CD4-positive, alpha-beta T cell treated with Interleukin-4 for 4 hours (primary cell): Measurements from ENCODE around the gene MKRN3.

Source experiments
- DNase-seq: peaks from one replicate; pipeline ENCODE4 v3.0.0-alpha.2; 2020

The MKRN3 gene

GRCh38 chr15:23565395-23566070, at the start of gene MKRN3:
MKRN3 (plus strand) TSS chr15:23565674; CDS start chr15:23565783, 109 bp downstream.
- peak; percentile 10 for DNase-seq

GRCh38 chr15:23516866-23517265, 48.6 kb upstream of the MKRN3 start:
- no peak for DNase-seq

- DNase-seq: no peak
These were observed 47.4 kb upstream of the MKRN3 start for GRCh38 chr15:23518104-23518503.

- DNase-seq: no peak
These were observed 40.7 kb upstream of the MKRN3 start for GRCh38 chr15:23524816-23525215.

DNA sequence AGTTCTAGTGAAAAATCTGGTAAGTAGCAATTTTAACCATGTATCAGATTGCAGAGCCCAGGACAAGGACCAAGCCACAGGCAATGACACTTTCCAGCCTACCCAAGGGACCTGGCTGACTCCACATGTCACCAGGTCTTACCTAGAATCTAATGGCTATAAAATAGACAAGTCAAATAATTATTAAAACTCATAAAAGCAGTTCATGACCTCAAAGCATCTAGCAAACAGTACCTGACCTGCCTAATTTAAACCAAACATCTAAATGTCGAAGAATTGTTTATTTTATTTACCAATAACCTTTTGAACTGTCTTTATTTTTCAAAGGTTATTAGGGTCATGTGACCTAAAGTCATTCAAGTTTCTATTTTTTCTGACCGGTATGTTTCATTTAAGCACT, 35.6 kb upstream of the MKRN3 start:
- no peak for DNase-seq

DNA sequence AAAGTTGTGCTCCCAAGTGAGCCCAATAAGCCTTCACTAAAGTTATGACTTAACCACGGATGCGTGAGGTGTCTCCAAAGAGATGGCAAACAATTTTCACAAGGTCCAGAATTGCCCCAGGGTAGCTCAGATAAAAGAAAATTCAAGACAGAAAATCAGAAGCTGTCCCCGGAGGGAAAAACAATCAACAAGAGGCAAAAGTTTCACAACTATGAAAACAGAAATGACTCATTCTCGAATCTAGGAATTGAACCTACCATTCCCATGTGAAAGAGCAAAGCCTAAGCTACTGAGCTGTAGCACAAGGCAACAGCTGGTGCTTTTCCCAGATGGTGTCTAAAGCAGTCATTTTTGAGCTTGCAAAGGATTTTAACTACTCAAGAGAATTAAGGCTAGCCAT, 33.5 kb upstream of the MKRN3 start:
- no peak for DNase-seq

- DNase-seq: no peak
These were observed 28.8 kb upstream of the MKRN3 start for GRCh38 chr15:23536659-23537058.

DNA sequence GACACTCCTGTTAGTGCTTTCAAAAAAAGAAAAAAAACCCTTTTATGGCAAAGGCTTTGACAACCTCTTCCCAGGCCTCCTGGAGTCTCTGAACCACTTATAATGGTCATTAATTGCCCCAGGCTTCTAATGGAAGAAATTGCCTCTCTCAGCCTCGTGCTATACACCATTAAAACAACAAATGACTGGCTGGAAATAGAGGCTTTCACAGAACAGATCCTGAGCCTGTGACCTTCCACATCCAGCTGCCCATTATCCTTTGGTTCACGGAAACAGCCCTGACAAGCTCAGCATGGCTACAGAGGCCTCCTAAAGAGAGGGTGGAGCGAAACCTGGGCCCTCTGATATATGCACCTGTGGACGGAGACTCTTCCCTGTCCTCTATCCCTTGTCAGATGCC, 26.8 kb upstream of the MKRN3 start:
- no peak for DNase-seq

- DNase-seq: no peak
These were observed 25.6 kb upstream of the MKRN3 start for GRCh38 chr15:23539892-23540291.

DNA sequence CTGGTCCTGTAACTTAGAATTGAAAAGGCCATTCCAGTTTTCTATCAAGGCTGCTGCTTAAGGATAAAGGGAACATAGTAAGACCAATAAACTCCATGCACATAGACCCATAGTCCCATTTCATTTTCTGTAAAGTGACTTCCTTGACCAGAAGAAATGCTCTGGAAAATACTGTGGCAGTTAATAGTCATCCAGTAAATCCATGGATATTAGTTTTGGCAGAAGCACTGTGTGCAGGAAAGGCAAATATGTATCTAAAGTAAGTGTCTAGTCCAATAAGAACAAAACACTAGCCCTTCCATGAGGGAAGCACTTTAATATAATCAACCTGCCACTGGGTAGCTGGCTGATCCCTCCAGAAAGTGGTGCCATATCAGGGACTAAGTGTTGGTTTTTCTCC, 19.3 kb upstream of the MKRN3 start:
- no peak for DNase-seq

GRCh38 chr15:23548071-23548470, 17.4 kb upstream of the MKRN3 start:
- DNase-seq: no peak

- no peak for DNase-seq
These were observed 3.6 kb upstream of the MKRN3 start for GRCh38 chr15:23561914-23562313.

DNA sequence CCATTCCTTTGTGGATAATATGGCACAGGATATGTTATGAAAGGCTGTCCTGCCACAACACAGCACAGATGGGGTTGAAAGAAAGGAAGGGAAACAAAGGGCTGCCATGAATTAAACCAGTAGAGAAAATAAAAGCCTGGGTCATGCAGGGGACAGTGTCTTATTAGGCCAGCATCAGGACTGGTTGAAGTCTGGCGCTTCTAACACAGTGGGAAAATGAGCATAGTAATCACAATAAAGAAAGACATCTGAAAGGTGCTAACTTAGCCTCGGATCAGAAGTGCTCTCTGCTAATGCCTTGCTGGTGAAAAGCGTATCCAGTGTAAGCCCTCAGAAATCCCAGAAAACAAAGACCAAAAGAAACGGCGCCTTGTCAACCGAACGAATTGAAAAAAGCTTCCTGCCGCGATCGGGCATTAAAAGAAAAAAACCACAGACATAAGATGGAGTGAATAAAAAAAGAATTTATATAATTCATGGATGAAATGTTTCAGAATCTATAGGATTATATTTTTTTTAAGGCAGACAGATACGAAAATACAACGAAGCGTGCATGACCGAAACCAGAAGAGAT, 566 bp upstream of the MKRN3 start:
- no peak for DNase-seq

DNA sequence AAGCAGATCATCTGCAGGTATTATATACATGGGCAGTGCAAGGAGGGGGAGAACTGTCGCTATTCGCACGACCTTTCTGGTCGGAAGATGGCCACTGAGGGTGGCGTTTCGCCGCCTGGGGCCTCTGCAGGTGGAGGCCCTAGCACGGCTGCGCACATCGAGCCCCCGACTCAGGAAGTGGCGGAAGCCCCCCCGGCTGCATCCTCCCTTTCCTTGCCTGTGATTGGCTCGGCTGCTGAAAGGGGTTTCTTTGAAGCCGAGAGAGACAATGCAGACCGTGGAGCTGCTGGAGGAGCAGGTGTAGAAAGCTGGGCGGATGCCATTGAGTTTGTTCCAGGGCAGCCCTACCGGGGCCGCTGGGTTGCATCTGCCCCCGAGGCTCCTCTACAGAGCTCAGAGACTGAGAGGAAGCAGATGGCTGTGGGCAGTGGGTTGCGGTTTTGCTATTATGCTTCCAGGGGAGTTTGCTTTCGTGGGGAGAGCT, 639 bp downstream of the MKRN3 start:
- peak; percentile 28 for DNase-seq

- no peak for DNase-seq
These were observed 1.2 kb downstream of the MKRN3 start for GRCh38 chr15:23566651-23567050.

DNA sequence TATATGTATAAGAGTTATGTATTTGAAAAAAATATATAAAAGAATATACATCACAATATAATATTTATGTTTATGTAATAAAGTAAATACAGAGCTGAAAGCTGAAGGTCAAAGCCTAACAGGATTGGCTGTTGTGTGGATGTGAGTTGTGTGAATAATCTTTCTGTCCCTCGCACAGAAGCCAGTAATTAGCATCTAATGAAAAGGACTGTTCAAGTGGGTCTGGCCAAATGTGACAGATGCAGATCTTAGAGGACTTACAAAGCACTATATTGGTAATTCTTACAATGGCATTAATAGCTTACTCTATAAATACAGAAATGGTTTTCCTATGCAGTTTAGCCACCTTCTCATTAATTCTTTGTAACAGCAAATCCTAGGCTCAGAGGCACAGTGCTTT, 2.4 kb downstream of the MKRN3 start:
- no peak for DNase-seq

DNA sequence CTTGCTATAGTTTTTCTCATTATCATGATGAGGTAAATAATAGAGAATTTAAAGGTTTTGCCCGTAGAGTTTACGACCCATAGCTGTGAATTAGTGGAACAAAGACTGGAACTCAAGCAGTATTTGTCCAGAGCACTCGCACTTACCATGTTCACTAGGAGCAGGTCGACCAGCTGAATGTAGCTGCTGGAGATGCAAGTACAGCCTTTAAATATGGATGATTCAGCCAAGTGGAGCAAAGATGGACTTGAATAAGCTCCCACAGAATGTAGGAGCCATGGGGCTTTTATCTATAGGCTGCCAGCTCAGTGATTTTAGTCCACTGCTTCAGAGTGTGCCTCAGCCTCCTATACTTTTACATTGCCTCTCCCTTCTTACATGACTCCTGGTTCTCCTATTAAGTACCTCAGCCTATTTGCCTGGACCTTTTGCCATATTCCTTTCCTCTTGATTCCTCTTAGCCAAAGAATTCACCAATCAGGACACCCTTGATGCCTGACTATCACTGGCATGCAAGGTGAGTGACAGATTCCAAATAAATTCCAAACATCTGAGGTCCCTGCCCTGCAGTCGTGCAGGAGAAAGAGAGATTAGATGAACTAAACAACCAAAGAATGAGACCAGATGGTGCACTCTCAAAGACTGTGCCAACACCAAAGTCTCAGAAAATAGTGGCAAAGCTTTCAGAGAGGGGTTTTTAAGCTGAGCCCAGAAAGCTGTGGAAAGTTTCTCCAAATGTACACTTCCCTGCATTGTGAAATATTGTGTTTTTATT, 3.9 kb downstream of the MKRN3 start:
- no peak for DNase-seq

GRCh38 chr15:23570486-23570885, 5.0 kb downstream of the MKRN3 start:
- no peak for DNase-seq

GRCh38 chr15:23572844-23573243, 7.4 kb downstream of the MKRN3 start:
- DNase-seq: no peak

DNA sequence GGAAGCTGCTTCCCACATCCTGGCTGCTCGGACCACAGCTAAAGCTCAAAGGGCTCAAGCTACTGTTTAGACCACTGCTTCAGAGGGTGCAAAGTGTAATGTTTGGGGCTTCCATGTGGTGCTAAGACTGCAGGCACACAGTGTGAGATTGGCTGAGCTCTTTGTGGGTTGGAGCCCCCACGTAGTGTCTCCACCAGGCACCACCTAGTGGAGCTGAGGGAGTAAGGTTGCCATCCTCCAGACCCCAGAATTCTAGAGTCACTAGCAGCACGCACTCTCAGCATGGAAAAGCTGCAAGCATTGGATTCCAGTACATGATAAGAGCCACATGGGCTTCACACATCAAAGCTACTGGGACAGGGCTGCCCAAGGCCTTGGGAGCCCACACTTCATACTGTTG, 9.3 kb downstream of the MKRN3 start:
- DNase-seq: no peak

GRCh38 chr15:23576061-23576460, 10.6 kb downstream of the MKRN3 start:
- DNase-seq: no peak

GRCh38 chr15:23578521-23579150, 13.2 kb downstream of the MKRN3 start:
- DNase-seq: no peak

- DNase-seq: no peak
These were observed 22.8 kb downstream of the MKRN3 start for GRCh38 chr15:23588268-23588667.

DNA sequence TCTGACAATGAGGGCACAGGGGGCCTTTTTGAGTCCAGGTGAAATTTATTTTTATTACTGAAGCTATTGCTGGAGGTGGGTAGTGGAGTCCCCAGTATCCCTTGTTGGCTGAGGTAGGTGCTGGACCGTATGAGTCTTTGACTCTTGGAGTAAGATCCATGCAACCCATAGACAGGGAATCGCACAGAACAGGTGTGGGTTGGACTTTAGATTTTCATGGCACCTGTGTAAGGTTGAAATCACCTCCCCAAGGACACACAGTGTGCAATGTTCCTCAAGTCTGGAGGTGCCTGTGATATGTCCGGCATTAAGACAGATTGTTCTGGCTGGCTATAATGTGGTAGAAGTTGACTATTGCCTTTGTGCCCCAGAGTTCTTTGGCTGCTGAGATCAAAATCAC, 23.5 kb downstream of the MKRN3 start:
- DNase-seq: no peak
